Measurements from ENCODE around the gene RASA3.

Gene RASA3

DNA sequence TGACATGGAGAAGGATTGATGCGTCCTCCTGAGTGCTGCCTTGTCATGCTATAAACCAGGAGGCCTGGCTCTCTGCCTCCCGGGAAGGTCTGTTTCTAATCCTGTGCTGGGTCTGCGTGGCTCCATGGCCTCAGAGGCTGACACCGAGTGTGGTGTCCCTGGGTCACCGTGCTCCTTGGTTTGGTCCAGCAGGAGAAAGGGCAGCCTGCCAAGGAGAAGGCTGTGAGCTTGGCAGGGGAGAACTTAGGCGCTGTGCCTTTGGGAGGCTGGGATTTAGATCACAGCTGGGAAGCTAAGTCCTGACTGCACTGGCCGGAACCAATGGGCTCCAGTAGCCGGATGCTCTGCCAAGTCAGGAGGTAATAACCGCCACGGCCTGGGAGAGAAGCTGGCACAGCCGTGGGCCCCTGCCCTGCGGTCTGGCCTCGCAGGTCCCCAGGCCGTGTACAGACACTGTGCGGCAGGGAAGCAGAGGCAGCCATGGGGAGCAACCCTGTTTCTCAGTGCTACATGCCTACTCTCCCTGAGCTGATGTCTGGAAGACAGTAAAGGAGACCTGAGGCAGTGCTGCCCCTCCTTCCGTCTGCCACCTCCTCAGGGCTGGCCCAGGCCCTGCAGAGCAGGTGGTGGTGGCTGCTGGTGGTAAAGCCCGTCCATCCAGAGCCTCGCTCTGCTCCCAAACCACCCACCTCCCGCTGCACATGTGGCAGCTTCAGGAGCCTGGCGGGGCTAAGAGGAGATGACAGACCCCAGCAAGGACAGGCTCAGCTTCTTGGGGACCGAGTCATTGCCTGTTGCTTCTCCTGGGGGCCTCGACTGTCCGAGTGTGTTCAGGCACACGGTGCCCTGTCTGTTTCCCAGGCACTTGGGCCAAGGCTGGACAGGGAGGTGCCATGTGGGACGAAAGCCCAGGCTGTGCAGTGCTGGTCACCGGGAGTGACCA, 203.5 kb downstream of the RASA3 start:
- no peak for DNase-seq

Measured in activated CD4-positive, alpha-beta T cell treated with anti-CD3 and anti-CD28 coated beads for 4 hours (primary cell).